Tibial artery (tissue), 4 donors: Measurements from ENCODE around the gene GRAP.

Source experiments
- DNase-seq, 2 donors: peaks; one replicate each; pipeline ENCODE4 v3.0.0-alpha.2; 2019
- H3K27ac ChIP-seq, 2 donors: fragments of 200-600 bp; sonication (generic) in 1 of 2; 1 replicate in 1 of 2; 2 replicates in 1 of 2; pipeline ENCODE4 v1.5.1; 2018 to 2019; ENCODE audit warnings: mild to moderate bottlenecking in 1 of 2
- H3K27me3 ChIP-seq, 2 donors: fragments of 200-600 bp; sonication (generic) in 1 of 2; one replicate each; pipeline versions ENCODE4 v1.5.1 to v1.6.0; 2016 to 2019
- H3K36me3 ChIP-seq, 3 donors: fragments of 200-600 bp; sonication (generic) in 2 of 3; one replicate each; pipeline ENCODE4 v1.5.1; 2016 to 2019; ENCODE audit warnings: mild to moderate bottlenecking in 2 of 3
- H3K4me1 ChIP-seq, 4 donors: fragments of 200-600 bp; sonication (generic) in 2 of 4; 1 replicate in 3 of 4; 2 replicates in 1 of 4; pipeline ENCODE4 v1.5.1; 2016 to 2019
- H3K4me3 ChIP-seq, 2 donors: fragments of 200-600 bp; sonication (generic) in 1 of 2; 1 replicate in 1 of 2; 2 replicates in 1 of 2; pipeline ENCODE4 v1.5.1; 2018 to 2019; ENCODE audit warnings: mild to moderate bottlenecking in 2 of 2
- H3K9me3 ChIP-seq, 3 donors: fragments of 200-600 bp; sonication (generic) in 1 of 3; one replicate each; pipeline ENCODE4 v1.5.1; 2016 to 2019
- CTCF ChIP-seq, 2 experiments: fragments of 200-600 bp in 1 of 2; fragments of 450-650 bp in 1 of 2; IDR thresholded peaks; one replicate each; pipeline ENCODE4 v1.5.1; 2017 to 2019; ENCODE audit warnings: antibody characterized with exemption in 2 of 2, mild to moderate bottlenecking in 1 of 2, moderate library complexity in 1 of 2
- intact Hi-C: fragments of 100-400 bp; cut with DNase I; formaldehyde crosslinking; loops from one replicate; pipeline ENCODE4 v1.15.0; 2023; ENCODE audit warnings: low total_unique reads

GRAP gene

GRCh38 chr17:18986541-18987229, 60.1 kb downstream of the GRAP start:
- H3K4me1 ChIP-seq, result no peaks in the 10 kb centered on the region
- H3K9me3 ChIP-seq, result no peaks in the 10 kb centered on the region
- no peak overlapping the region for H3K27ac ChIP-seq
- DNase-seq, result no peak
- H3K36me3 ChIP-seq, result peaks cover 0 to 46% (median 10%) of the 10 kb centered on the region in 3 donors
- no peaks in the 10 kb centered on the region for H3K27me3 ChIP-seq
- no peak for TF ChIP-seq CTCF (IDR thresholded peaks at IDR 0.05)
- H3K4me3 ChIP-seq, result no peak overlapping the region
- intact Hi-C loops, result no loop called here

GRCh38 chr17:18985475-18985874, 61.3 kb downstream of the GRAP start:
- H3K27me3 ChIP-seq, result no peaks in the 10 kb centered on the region
- H3K4me1 ChIP-seq, result no peaks in the 10 kb centered on the region
- H3K9me3 ChIP-seq, result no peaks in the 10 kb centered on the region
- H3K36me3 ChIP-seq, result peaks cover 0 to 46% (median 10%) of the 10 kb centered on the region in 3 donors
- TF ChIP-seq CTCF (IDR thresholded peaks at IDR 0.05), result no peak
- no peak overlapping the region for H3K4me3 ChIP-seq
- intact Hi-C loops, result no loop called here
- H3K27ac ChIP-seq, result no peak overlapping the region
- no peak for DNase-seq

GRCh38 chr17:18984273-18985114, 62.3 kb downstream of the GRAP start:
- no peak for DNase-seq
- H3K27ac ChIP-seq, result no peak overlapping the region
- no peak for TF ChIP-seq CTCF (IDR thresholded peaks at IDR 0.05)
- H3K4me1 ChIP-seq, result no peaks in the 10 kb centered on the region
- no peaks in the 10 kb centered on the region for H3K9me3 ChIP-seq
- intact Hi-C loops, result no loop called here
- no peaks in the 10 kb centered on the region for H3K27me3 ChIP-seq
- H3K4me3 ChIP-seq, result no peak overlapping the region
- H3K36me3 ChIP-seq, result peaks cover 0 to 49% (median 10%) of the 10 kb centered on the region in 3 donors

GRCh38 chr17:18981642-18982424, 64.9 kb downstream of the GRAP start:
- H3K36me3 ChIP-seq, result peaks cover 15 to 60% (median 15%) of the 10 kb centered on the region in 3 donors
- no peak for DNase-seq
- intact Hi-C loops, result no loop called here
- no peaks in the 10 kb centered on the region for H3K9me3 ChIP-seq
- H3K4me1 ChIP-seq, result no peaks in the 10 kb centered on the region
- H3K27me3 ChIP-seq, result no peaks in the 10 kb centered on the region
- H3K27ac ChIP-seq, result no peak overlapping the region
- H3K4me3 ChIP-seq, result no peak overlapping the region
- TF ChIP-seq CTCF (IDR thresholded peaks at IDR 0.05), result no peak

GRCh38 chr17:18981335-18981641, 65.5 kb downstream of the GRAP start:
- TF ChIP-seq CTCF (IDR thresholded peaks at IDR 0.05), result no peak

More at GRCh38 chr17:18981335-18981641, 65.5 kb downstream of the GRAP start:
- Histone ChIP-seq H3K27ac (no peak overlapping the region), H3K4me1 (no peaks in the 10 kb centered on the region), H3K9me3 (no peaks in the 10 kb centered on the region), H3K36me3 (peaks cover 15 to 60% (median 17%) of the 10 kb centered on the region in 3 donors), H3K27me3 (no peaks in the 10 kb centered on the region), H3K4me3 (no peak overlapping the region)
- intact Hi-C loops, result no loop called here
- no peak for DNase-seq
